SU-DHL-6 (cell line): ENCODE results near the gene SLC66A1.

Experiments used
- H2AFZ ChIP-seq: fragments of 200-600 bp; sonication (generic); 2 replicates; pipeline ENCODE4 v1.6.1; 2014; ENCODE audit warnings: low read depth, mild to moderate bottlenecking, moderate library complexity, mixed read lengths, antibody characterized with exemption, low read length; ENCODE audit not compliant: severe bottlenecking
- H3F3A ChIP-seq: fragments of 200-600 bp; shearing (Covaris generic); 2 replicates; pipeline ENCODE4 v1.6.0; 2016; ENCODE audit warnings: antibody characterized with exemption, mild to moderate bottlenecking; ENCODE audit not compliant: insufficient read depth
- H3K27ac ChIP-seq: fragments of 200-600 bp; sonication (generic); 2 replicates; pipeline ENCODE4 v1.5.1; 2016; ENCODE audit warnings: low read depth, mild to moderate bottlenecking, low read length, moderate library complexity, mixed read lengths
- H3K27me3 ChIP-seq: fragments of 200-600 bp; sonication (generic), shearing (Covaris generic); 2 replicates; pipeline ENCODE4 v1.6.0; 2014; ENCODE audit warnings: mild to moderate bottlenecking, low read length
- H3K36me3 ChIP-seq: fragments of 200-600 bp; sonication (generic); 2 replicates; pipeline ENCODE4 v1.6.1; 2014; ENCODE audit warnings: mild to moderate bottlenecking, low read length, mixed read lengths
- H3K4me2 ChIP-seq: fragments of 300-600, 200-600 bp; shearing (Covaris generic), sonication (generic); 2 replicates; pipeline ENCODE4 v1.6.0; 2014; ENCODE audit warnings: low read length, low read depth, mild to moderate bottlenecking; ENCODE audit not compliant: poor library complexity, severe bottlenecking
- H3K4me3 ChIP-seq: fragments of 200-600 bp; sonication (generic); 2 replicates; pipeline ENCODE4 v1.5.1; 2014; ENCODE audit warnings: antibody characterized with exemption, low read length, mild to moderate bottlenecking, mixed read lengths; ENCODE audit not compliant: insufficient read depth, poor library complexity, severe bottlenecking
- H3K79me2 ChIP-seq: fragments of 200-600 bp; sonication (generic); 2 replicates; pipeline ENCODE4 v1.6.1; 2014; ENCODE audit warnings: mild to moderate bottlenecking, low read length, moderate library complexity; ENCODE audit not compliant: insufficient read depth
- H3K9ac ChIP-seq: fragments of 200-600 bp; sonication (generic); 2 replicates; pipeline ENCODE4 v1.7.0; 2014; ENCODE audit warnings: mild to moderate bottlenecking, low read length
- H3K9me2 ChIP-seq: fragments of 200-600 bp; sonication (generic); replicated peaks from 2 replicates; pipeline ENCODE4 v1.6.1; 2014; ENCODE audit warnings: low read length; ENCODE audit not compliant: insufficient read depth
- H3K9me3 ChIP-seq: fragments of 200-600 bp; sonication (generic); 2 replicates; pipeline ENCODE4 v1.6.1; 2014; ENCODE audit warnings: low read length, mixed read lengths; ENCODE audit not compliant: insufficient read depth
- H4K20me1 ChIP-seq: fragments of 200-600 bp; sonication (generic); 2 replicates; pipeline ENCODE4 v1.6.1; 2014; ENCODE audit warnings: low read depth, mild to moderate bottlenecking, antibody characterized with exemption, low read length, moderate library complexity, mixed read lengths
- CTCF ChIP-seq: fragments of 200-600 bp; sonication (generic); IDR thresholded peaks from one replicate; pipeline ENCODE4 v1.5.1; 2017; ENCODE audit warnings: antibody characterized with exemption, mild to moderate bottlenecking, low read length, moderate library complexity; ENCODE audit not compliant: insufficient read depth, poor library complexity, severe bottlenecking
- EZH2phosphoT487 ChIP-seq: fragments of 200-600 bp; sonication (generic), shearing (Covaris generic); conservative IDR thresholded peaks from 2 replicates; pipeline ENCODE4 v1.6.1; 2018; ENCODE audit warnings: mild to moderate bottlenecking, antibody characterized with exemption, low read length, moderate library complexity, mixed read lengths

SLC66A1 gene

GRCh38 chr1:19374926-19375325, 62.8 kb downstream of the SLC66A1 start:
- no peak overlapping the region for H2AFZ ChIP-seq
- no peaks in the 10 kb centered on the region for H3F3A ChIP-seq
- H3K36me3 ChIP-seq, result no peaks in the 10 kb centered on the region
- H3K27ac ChIP-seq, result no peak overlapping the region
- H3K4me2 ChIP-seq, result no peak overlapping the region
- no peaks in the 10 kb centered on the region for H3K9me3 ChIP-seq
- H3K27me3 ChIP-seq, result no peaks in the 10 kb centered on the region
- no peak overlapping the region for H3K4me3 ChIP-seq
- no peaks in the 10 kb centered on the region for H3K79me2 ChIP-seq
- H3K9me2 ChIP-seq, result no peaks in the 10 kb centered on the region
- no peak overlapping the region for H3K9ac ChIP-seq
- no peaks in the 10 kb centered on the region for H4K20me1 ChIP-seq
- TF ChIP-seq CTCF (no peak), EZH2phosphoT487 (no peak)

- Histone ChIP-seq H4K20me1 (no peaks in the 10 kb centered on the region), H3K36me3 (no peaks in the 10 kb centered on the region), H3F3A (no peaks in the 10 kb centered on the region), H3K4me3 (no peak overlapping the region), H3K9me3 (no peaks in the 10 kb centered on the region), H3K9ac (no peak overlapping the region), H3K27ac (no peak overlapping the region), H3K27me3 (no peaks in the 10 kb centered on the region), H3K79me2 (no peaks in the 10 kb centered on the region), H3K9me2 (no peaks in the 10 kb centered on the region), H3K4me2 (no peak overlapping the region), H2AFZ (no peak overlapping the region)
- TF ChIP-seq EZH2phosphoT487 (no peak), CTCF (no peak)
These were observed 63.7 kb downstream of the SLC66A1 start for GRCh38 chr1:19375631-19376400.

GRCh38 chr1:19376428-19377372, 64.6 kb downstream of the SLC66A1 start:
- Histone ChIP-seq H4K20me1 (no peaks in the 10 kb centered on the region), H2AFZ (no peak overlapping the region), H3K27me3 (no peaks in the 10 kb centered on the region), H3K4me3 (no peak overlapping the region), H3K79me2 (no peaks in the 10 kb centered on the region), H3K27ac (no peak overlapping the region), H3K9me2 (no peaks in the 10 kb centered on the region), H3F3A (no peaks in the 10 kb centered on the region), H3K4me2 (no peak overlapping the region), H3K9ac (no peak overlapping the region), H3K9me3 (no peaks in the 10 kb centered on the region), H3K36me3 (no peaks in the 10 kb centered on the region)
- no peak for TF ChIP-seq EZH2phosphoT487
- TF ChIP-seq CTCF, result no peak
